D721Med (cell line): ENCODE measurements around the gene GAS7.

Experiments used
- DNase-seq: peaks from one replicate; pipeline ENCODE4 v3.0.0; 2011; ENCODE audit warnings: low spot score; ENCODE audit not compliant: insufficient read length
- FAIRE-seq: peaks from 2 replicates; lab custom pipeline; 2011; peaks lifted over from hg19 to GRCh38; lab: Jason Lieb, UNC
- CTCF ChIP-seq: IDR thresholded peaks from 2 replicates; pipeline ENCODE4 v1.5.1; 2012; ENCODE audit warnings: mild to moderate bottlenecking, control low read depth; ENCODE audit not compliant: insufficient read depth; ENCODE audit errors: missing control alignments

Gene GAS7

DNA sequence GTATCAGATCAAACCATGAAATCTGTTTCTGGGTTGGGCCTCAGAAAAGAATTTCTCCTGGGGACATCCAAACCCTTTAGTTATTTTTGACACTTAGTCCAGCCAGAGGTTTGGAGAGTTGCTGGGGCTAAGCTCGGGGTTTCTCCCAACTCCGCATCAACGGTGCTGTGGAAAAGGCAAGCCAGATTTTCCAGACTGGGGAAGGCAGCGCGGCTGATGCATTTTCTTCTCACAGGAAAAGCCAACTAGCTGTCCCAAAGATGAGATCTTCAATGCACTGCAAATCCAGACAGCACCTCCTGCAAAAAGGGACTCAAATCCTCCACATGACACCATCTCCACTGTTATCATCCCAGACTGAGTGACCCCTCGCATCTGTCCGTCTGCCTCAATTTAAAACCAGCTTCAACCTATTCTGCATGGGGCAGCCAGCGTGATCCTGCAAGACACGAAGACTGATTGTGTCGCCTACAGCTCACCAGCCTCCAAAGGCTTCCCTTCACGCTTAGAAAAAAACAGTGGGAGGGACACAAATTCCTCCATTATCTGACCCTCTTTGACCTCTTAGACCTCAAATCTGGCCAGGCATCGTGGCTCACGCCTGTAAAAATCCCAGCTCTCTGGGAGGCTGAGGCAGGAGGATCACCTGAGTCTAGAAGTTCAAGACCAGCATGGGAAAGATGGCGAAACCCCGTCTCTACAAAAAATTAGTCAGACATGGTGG is 62.0 kb downstream of the GAS7 start:
- FAIRE-seq (no peak), DNase-seq (no peak)
- TF ChIP-seq CTCF, result no peak

DNA sequence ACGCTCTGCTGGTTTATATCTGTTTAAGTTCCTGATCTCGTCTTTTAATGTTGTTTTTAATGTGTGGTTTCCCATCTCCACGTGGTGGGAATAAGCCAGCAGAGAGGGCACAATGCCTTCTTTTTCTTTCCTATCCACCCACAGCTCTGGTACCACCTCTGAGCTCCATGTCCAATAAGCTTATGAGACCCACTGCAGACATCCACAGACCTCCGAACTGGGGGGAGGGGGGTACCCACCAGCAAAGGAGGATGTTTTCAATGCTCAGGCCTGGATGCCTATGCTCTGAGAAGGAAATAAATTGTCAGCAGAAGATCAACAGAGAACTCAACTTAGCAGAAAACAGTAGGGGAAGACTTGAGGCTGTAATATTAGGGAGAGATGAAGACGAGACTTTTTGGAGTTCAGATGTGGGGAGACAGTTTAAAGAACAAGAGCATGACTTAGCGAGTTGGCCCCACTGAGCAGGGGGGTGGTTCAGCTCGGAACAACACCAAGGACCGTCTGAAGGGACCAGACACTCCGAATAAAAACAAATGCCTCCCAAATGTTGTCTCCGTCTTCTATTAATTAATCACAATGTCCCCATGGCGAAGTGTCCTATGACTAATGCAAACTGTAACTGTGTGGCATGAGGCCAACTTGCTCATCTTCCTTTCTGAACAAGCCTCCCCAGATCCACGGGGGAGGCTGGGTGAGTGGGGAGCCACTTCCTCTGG is 62.7 kb downstream of the GAS7 start:
- FAIRE-seq (no peak), DNase-seq (no peak)

DNA sequence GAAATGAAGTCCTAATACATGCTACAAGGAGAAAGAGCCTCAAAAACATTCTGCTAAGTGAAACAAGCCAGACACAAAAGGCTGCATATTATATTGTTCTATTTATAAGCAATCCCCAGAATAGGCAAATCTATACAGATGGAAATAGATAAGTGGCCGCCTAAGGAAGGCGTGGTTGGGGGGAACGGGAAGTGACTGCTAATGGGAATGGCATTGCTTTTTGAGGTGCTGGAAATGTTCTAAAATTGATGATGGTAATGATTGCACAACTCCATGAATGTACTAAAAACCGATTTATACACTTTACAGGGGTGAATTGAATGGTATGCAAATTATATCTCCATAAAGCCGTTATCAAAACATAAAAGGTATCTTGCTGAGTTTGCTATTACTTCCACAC is 67.7 kb downstream of the GAS7 start:
- TF ChIP-seq CTCF, result no peak
- no peak for DNase-seq
- FAIRE-seq, result no peak

More for the DNA sequence above, 62.7 kb downstream of the GAS7 start:
- TF ChIP-seq CTCF, result no peak

DNA sequence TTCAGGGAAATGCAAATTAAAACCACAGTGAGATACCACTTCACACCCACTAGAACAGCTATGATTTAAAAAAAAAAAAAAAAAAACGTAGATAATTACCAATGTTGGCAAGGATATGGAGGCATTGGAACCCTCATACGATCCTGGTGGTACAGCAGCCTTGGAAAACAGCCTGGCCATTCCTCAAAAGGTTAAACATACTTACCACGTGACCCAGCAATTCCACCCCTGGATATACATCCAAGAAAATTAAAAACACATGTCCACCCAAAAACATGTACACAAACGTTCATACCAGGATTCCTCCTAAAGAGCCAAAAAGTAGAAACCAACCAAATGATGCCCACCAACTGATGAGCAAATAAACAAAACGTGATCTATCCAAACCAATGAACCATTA is 68.1 kb downstream of the GAS7 start:
- TF ChIP-seq CTCF, result no peak
- FAIRE-seq, result no peak
- DNase-seq, result no peak

- TF ChIP-seq CTCF, result no peak
- no peak for DNase-seq
- no peak for FAIRE-seq
These were observed 70.5 kb downstream of the GAS7 start for GRCh38 chr17:10127819-10128425.

DNA sequence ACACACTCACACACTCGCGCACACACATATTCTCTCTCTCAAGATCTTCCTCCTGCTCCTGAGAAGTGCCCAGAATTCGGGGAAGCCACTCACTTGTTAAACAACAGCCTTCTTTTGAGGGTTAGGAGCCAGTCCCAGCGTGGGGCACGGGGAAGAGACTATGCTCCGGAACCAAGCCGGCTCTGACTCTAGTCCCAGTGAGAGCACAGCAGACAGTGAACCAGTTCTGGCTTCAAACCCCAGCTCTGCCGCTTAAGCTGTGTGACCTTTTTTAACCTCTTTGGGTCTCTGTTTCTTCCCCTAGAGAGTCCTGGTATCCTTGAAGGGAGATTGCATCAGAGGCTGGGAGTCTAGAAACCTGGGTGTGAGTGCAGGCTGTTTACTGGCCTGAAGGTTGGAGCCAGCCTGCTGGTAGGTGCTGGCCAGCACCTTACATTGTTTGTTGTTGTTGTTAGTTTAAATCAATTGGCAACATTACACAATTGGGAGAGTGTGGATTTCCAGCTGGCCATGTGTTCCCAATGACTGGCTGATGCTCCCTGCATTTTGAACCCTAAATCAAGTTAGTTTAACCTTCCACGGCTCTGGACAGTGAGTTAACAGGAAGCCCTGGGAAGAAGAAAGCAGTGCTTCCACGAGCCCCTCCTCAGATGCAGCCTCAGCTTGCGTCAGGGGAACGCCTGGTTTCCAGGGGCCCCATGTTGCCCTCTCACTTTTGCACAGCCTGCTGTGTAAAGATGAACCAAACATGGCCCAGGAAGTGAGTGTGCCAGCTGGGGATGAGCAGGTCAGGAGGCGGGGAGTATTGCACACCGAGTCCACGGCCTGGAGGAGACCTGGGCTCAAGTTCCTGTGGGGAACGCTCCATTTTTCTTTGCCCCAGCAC is 71.5 kb downstream of the GAS7 start:
- no peak for FAIRE-seq
- no peak for DNase-seq
- no peak for TF ChIP-seq CTCF
